BLaER1 (cell line): ENCODE results near the gene WNK4.

Experiments used
- H3K27ac ChIP-seq: shearing (Covaris generic); formaldehyde crosslinking; 2 replicates; pipeline ENCODE4 v1.8.1; 2022
- H3K27me3 ChIP-seq: shearing (Covaris generic); formaldehyde crosslinking; 2 replicates; pipeline ENCODE4 v1.8.1; 2022
- H3K36me3 ChIP-seq: shearing (Covaris generic); formaldehyde crosslinking; 2 replicates; pipeline ENCODE4 v1.8.1; 2022
- H3K4me1 ChIP-seq: shearing (Covaris generic); formaldehyde crosslinking; 2 replicates; pipeline ENCODE4 v1.8.1; 2022
- H3K4me2 ChIP-seq: shearing (Covaris generic); formaldehyde crosslinking; 2 replicates; pipeline ENCODE4 v1.8.1; 2022
- H3K4me3 ChIP-seq: shearing (Covaris generic); formaldehyde crosslinking; 2 replicates; pipeline ENCODE4 v1.8.1; 2022
- H3K9ac ChIP-seq: shearing (Covaris generic); formaldehyde crosslinking; 2 replicates; pipeline ENCODE4 v1.8.1; 2022
- H3K9me3 ChIP-seq: shearing (Covaris generic); formaldehyde crosslinking; 2 replicates; pipeline ENCODE4 v1.8.1; 2022
- H4K20me1 ChIP-seq: shearing (Covaris generic); formaldehyde crosslinking; 2 replicates; pipeline ENCODE4 v1.8.1; 2022
- Cebpa-rat ChIP-seq: shearing (Covaris generic); IDR thresholded peaks from 2 replicates; pipeline ENCODE4 v1.8.1; 2022

Gene WNK4

GRCh38 chr17:42782166-42783061, 2.0 kb downstream of the WNK4 start:
- H4K20me1 ChIP-seq: peaks cover 53% of the 10 kb centered on the region; the same call in 1 of the 2 replicates
- no peak overlapping the region for H3K27ac ChIP-seq
- no peak for TF ChIP-seq Cebpa-rat
- H3K4me2 ChIP-seq: no peak overlapping the region
- peaks cover 9% of the 10 kb centered on the region; the same call in 1 of the 2 replicates for H3K4me1 ChIP-seq
- no peak overlapping the region for H3K4me3 ChIP-seq
- peaks cover 26% of the 10 kb centered on the region; the same call in 1 of the 2 replicates for H3K36me3 ChIP-seq
- peaks cover 98% of the 10 kb centered on the region for H3K27me3 ChIP-seq
- H3K9me3 ChIP-seq: peaks cover 4% of the 10 kb centered on the region; the same call in 1 of the 2 replicates
- no peak overlapping the region for H3K9ac ChIP-seq

GRCh38 chr17:42783062-42783790, 2.8 kb downstream of the WNK4 start:
- Histone ChIP-seq H3K9me3 (peaks cover 4% of the 10 kb centered on the region; the same call in 1 of the 2 replicates), H3K36me3 (peaks cover 19% of the 10 kb centered on the region; the same call in 1 of the 2 replicates), H4K20me1 (peaks cover 48% of the 10 kb centered on the region; the same call in 1 of the 2 replicates), H3K9ac (no peak overlapping the region), H3K4me2 (no peak overlapping the region), H3K4me1 (peaks cover 9% of the 10 kb centered on the region; the same call in 1 of the 2 replicates), H3K4me3 (no peak overlapping the region), H3K27me3 (peaks cover 96% of the 10 kb centered on the region), H3K27ac (no peak overlapping the region)
- no peak for TF ChIP-seq Cebpa-rat

GRCh38 chr17:42783791-42784138, 3.4 kb downstream of the WNK4 start:
- TF ChIP-seq Cebpa-rat: no peak
- no peak overlapping the region for H3K4me2 ChIP-seq
- H3K4me1 ChIP-seq: peaks cover 9% of the 10 kb centered on the region; the same call in 1 of the 2 replicates
- H4K20me1 ChIP-seq: peaks cover 48% of the 10 kb centered on the region; the same call in 1 of the 2 replicates
- no peak overlapping the region for H3K27ac ChIP-seq
- peaks cover 13% of the 10 kb centered on the region; the same call in 1 of the 2 replicates for H3K36me3 ChIP-seq
- peaks cover 91% of the 10 kb centered on the region for H3K27me3 ChIP-seq
- H3K9ac ChIP-seq: no peak overlapping the region
- H3K9me3 ChIP-seq: peaks cover 4% of the 10 kb centered on the region; the same call in 1 of the 2 replicates
- H3K4me3 ChIP-seq: no peak overlapping the region

GRCh38 chr17:42784409-42784808, 4.0 kb downstream of the WNK4 start:
- Histone ChIP-seq H3K4me2 (no peak overlapping the region), H4K20me1 (peaks cover 43% of the 10 kb centered on the region; the same call in 1 of the 2 replicates), H3K36me3 (peaks cover 7% of the 10 kb centered on the region; the same call in 1 of the 2 replicates), H3K9me3 (peaks cover 4% of the 10 kb centered on the region; the same call in 1 of the 2 replicates), H3K4me3 (no peak overlapping the region), H3K9ac (no peak overlapping the region), H3K4me1 (peaks cover 9% of the 10 kb centered on the region; the same call in 1 of the 2 replicates), H3K27me3 (peaks cover 84% of the 10 kb centered on the region), H3K27ac (no peak overlapping the region)
- no peak for TF ChIP-seq Cebpa-rat

- Histone ChIP-seq H3K4me1 (peaks cover 5% of the 10 kb centered on the region; the same call in 1 of the 2 replicates), H4K20me1 (peaks cover 37% of the 10 kb centered on the region; the same call in 1 of the 2 replicates), H3K4me3 (no peak overlapping the region), H3K9ac (no peak overlapping the region), H3K4me2 (no peak overlapping the region), H3K9me3 (peaks cover 4% of the 10 kb centered on the region; the same call in 1 of the 2 replicates), H3K27me3 (peaks cover 78% of the 10 kb centered on the region), H3K36me3 (peaks cover under 1% of the 10 kb centered on the region; the same call in 1 of the 2 replicates), H3K27ac (no peak overlapping the region)
- no peak for TF ChIP-seq Cebpa-rat
Measured at GRCh38 chr17:42784811-42785592, 4.6 kb downstream of the WNK4 start.

GRCh38 chr17:42787266-42787665, 6.9 kb downstream of the WNK4 start:
- no peak overlapping the region for H3K9ac ChIP-seq
- H3K36me3 ChIP-seq: no peaks in the 10 kb centered on the region
- H3K9me3 ChIP-seq: peaks cover 4% of the 10 kb centered on the region; the same call in 1 of the 2 replicates
- peaks cover 56% of the 10 kb centered on the region for H3K27me3 ChIP-seq
- no peak for TF ChIP-seq Cebpa-rat
- H3K4me1 ChIP-seq: no peaks in the 10 kb centered on the region
- no peak overlapping the region for H3K27ac ChIP-seq
- H3K4me2 ChIP-seq: no peak overlapping the region
- no peak overlapping the region for H3K4me3 ChIP-seq
- H4K20me1 ChIP-seq: peaks cover 19% of the 10 kb centered on the region; the same call in 1 of the 2 replicates

GRCh38 chr17:42791948-42792347, 11.5 kb downstream of the WNK4 start:
- peaks cover 4% of the 10 kb centered on the region for H3K4me1 ChIP-seq
- peaks cover 18% of the 10 kb centered on the region for H3K36me3 ChIP-seq
- H3K9me3 ChIP-seq: no peaks in the 10 kb centered on the region
- no peak overlapping the region for H3K4me2 ChIP-seq
- no peak overlapping the region for H3K9ac ChIP-seq
- TF ChIP-seq Cebpa-rat: no peak
- no peak overlapping the region for H3K27ac ChIP-seq
- peaks cover 9% of the 10 kb centered on the region for H3K27me3 ChIP-seq
- H4K20me1 ChIP-seq: no peaks in the 10 kb centered on the region
- H3K4me3 ChIP-seq: no peak overlapping the region

- H3K36me3 ChIP-seq: peaks cover 21% of the 10 kb centered on the region
Measured at GRCh38 chr17:42792545-42792944, 12.1 kb downstream of the WNK4 start.

GRCh38 chr17:42795061-42795460, 14.7 kb downstream of the WNK4 start:
- H3K9me3 ChIP-seq: no peaks in the 10 kb centered on the region
- no peak overlapping the region for H3K4me3 ChIP-seq
- no peaks in the 10 kb centered on the region for H3K27me3 ChIP-seq
- no peak overlapping the region for H3K4me2 ChIP-seq
- H3K27ac ChIP-seq: no peak overlapping the region
- H3K4me1 ChIP-seq: peaks cover 21% of the 10 kb centered on the region
- no peak overlapping the region for H3K9ac ChIP-seq
- no peak for TF ChIP-seq Cebpa-rat
- H4K20me1 ChIP-seq: no peaks in the 10 kb centered on the region
- H3K36me3 ChIP-seq: peaks cover 21% of the 10 kb centered on the region

More at GRCh38 chr17:42792545-42792944, 12.1 kb downstream of the WNK4 start:
- H3K27ac ChIP-seq: no peak overlapping the region
- peaks cover 10% of the 10 kb centered on the region for H3K4me1 ChIP-seq
- no peak for TF ChIP-seq Cebpa-rat
- H3K27me3 ChIP-seq: peaks cover 3% of the 10 kb centered on the region; the same call in 1 of the 2 replicates
- H3K9me3 ChIP-seq: no peaks in the 10 kb centered on the region
- no peak overlapping the region for H3K4me2 ChIP-seq
- H3K9ac ChIP-seq: no peak overlapping the region
- H3K4me3 ChIP-seq: no peak overlapping the region
- H4K20me1 ChIP-seq: no peaks in the 10 kb centered on the region
